Activated naive CD4-positive, alpha-beta T cell treated with anti-CD3 and anti-CD28 coated beads, Interleukin-2, amount 50 U/mL, for 24 hours (primary cell): Measurements from ENCODE around the gene BPGM.
"Not testable (repeated sequence)": the region's sequence is repeated elsewhere in the genome, so short reads cannot be mapped to it uniquely, and the experiment has no call there.

Source experiments
- H3K27ac Mint-ChIP-seq: one replicate; pipeline ENCODE4 v1.8.0; 2021; ENCODE audit warnings: mild to moderate bottlenecking, mixed read lengths
- H3K27me3 Mint-ChIP-seq: one replicate; pipeline ENCODE4 v1.8.0; 2021; ENCODE audit warnings: mixed read lengths
- H3K36me3 Mint-ChIP-seq: one replicate; pipeline ENCODE4 v1.8.0; 2021; ENCODE audit warnings: mixed read lengths
- H3K4me1 Mint-ChIP-seq: one replicate; pipeline ENCODE4 v1.8.0; 2021; ENCODE audit warnings: mixed read lengths
- H3K4me3 Mint-ChIP-seq: one replicate; pipeline ENCODE4 v1.8.0; 2021; ENCODE audit warnings: mild to moderate bottlenecking, mixed read lengths
- H3K9me3 Mint-ChIP-seq: one replicate; pipeline ENCODE4 v1.8.0; 2021; ENCODE audit warnings: mixed read lengths

The BPGM gene

DNA sequence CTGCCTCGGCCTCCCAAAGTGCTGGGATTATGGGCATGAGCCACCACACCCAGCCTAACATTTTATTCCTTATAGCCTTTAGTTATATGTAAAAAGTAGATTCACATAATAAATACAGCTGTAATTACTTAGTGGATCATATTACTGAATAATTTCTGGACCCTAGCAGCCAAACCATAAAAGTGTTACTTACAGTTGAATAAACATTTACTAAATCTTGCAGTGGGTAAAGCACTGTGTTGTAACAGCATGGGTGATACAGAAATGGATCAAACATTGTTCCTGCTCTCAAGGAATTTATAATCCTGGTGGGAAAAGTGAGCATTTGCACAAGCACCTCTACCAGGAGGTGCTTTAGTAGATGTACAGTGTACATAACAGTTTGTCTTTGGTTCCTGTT lies 25.0 kb downstream of the BPGM start:
- Mint-ChIP-seq H3K4me3 (no peak overlapping the region), H3K4me1 (peaks cover 76% of the 10 kb centered on the region), H3K9me3 (no peaks in the 10 kb centered on the region), H3K27me3 (no peaks in the 10 kb centered on the region), H3K27ac (peak overlapping the region; percentile 57), H3K36me3 (peaks cover 12% of the 10 kb centered on the region)

DNA sequence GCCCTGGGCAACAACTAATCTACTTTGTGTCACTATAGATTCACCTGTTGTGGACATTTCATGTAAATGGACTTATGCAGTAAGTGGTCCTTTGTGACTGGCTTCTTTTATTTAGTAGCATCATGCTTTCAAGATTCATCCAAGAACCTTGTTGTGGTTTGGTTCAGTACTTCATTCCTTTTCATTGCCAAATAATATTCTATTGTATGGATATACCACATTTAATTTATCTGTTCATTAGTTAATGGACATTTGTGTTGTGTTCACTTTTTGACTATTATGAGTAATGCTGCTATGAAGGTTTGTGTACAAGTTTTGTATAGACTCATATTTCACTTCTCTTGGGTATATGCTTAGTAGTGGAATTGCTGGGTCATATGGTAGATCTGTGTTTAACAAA lies 27.8 kb downstream of the BPGM start:
- Mint-ChIP-seq H3K27me3 (no peaks in the 10 kb centered on the region), H3K36me3 (peaks cover 15% of the 10 kb centered on the region), H3K27ac (no peak overlapping the region), H3K4me3 (no peak overlapping the region), H3K9me3 (no peaks in the 10 kb centered on the region), H3K4me1 (peaks cover 72% of the 10 kb centered on the region)

GRCh38 chr7:134676743-134677142 lies 30.1 kb downstream of the BPGM start:
- Mint-ChIP-seq H3K36me3 (peaks cover 20% of the 10 kb centered on the region), H3K4me3 (no peak overlapping the region), H3K27ac (peak overlapping the region; percentile 80), H3K9me3 (no peaks in the 10 kb centered on the region), H3K27me3 (no peaks in the 10 kb centered on the region), H3K4me1 (peaks cover 54% of the 10 kb centered on the region)

- H3K9me3 Mint-ChIP-seq, result no peaks in the 10 kb centered on the region
- H3K36me3 Mint-ChIP-seq, result peaks cover 20% of the 10 kb centered on the region
- H3K4me3 Mint-ChIP-seq, result no peak overlapping the region
- peaks cover 44% of the 10 kb centered on the region for H3K4me1 Mint-ChIP-seq
- H3K27ac Mint-ChIP-seq, result peak overlapping the region; percentile 81
- H3K27me3 Mint-ChIP-seq, result no peaks in the 10 kb centered on the region
These were observed 31.5 kb downstream of the BPGM start for GRCh38 chr7:134678115-134678514.

- H3K9me3 Mint-ChIP-seq, result no peaks in the 10 kb centered on the region
- no peak overlapping the region for H3K4me3 Mint-ChIP-seq
- peak overlapping the region; percentile 94 for H3K27ac Mint-ChIP-seq
- H3K36me3 Mint-ChIP-seq, result peaks cover 16% of the 10 kb centered on the region
- peaks cover 44% of the 10 kb centered on the region for H3K4me1 Mint-ChIP-seq
- no peaks in the 10 kb centered on the region for H3K27me3 Mint-ChIP-seq
These were observed 32.4 kb downstream of the BPGM start for GRCh38 chr7:134679006-134679405.

DNA sequence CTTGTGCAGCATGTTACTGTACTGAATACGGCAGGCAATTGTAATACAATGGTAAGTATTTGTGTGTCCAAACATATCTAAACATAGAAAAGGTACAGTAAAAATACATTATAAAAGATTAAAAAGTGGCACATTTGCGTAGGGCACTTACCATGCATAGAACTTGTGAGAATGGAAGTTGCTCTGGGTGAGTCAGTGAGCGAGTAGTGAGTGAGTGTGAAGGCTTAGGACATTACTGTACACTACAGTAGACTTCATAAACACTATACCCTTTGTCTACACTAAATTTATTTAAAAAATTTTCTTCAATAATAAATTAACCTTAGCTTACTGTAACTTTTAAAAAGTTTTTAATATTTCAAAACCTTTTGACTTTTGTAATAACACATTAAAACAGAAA lies 37.5 kb downstream of the BPGM start:
- Mint-ChIP-seq H3K4me1 (no peaks in the 10 kb centered on the region), H3K27me3 (no peaks in the 10 kb centered on the region), H3K9me3 (no peaks in the 10 kb centered on the region), H3K27ac (no peak overlapping the region), H3K36me3 (peaks cover 7% of the 10 kb centered on the region), H3K4me3 (no peak overlapping the region)

DNA sequence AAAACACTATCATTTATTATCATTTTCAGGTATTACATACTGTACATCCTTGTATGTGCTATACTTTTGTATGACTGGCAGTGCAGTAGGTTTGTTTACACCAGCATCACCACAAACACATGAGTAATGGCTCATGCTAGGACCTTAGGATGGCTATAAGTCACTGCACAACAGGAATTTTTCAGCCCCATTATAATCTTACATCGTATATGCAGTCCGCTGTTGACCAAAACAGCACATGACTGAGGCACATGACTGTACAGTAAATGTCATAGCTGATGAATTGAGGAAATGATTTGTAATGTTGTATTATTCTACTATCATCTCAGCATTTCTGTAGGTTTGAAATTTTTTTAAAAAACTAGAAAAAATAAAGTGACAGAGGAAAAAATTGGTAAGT lies 38.6 kb downstream of the BPGM start:
- Mint-ChIP-seq H3K9me3 (no peaks in the 10 kb centered on the region), H3K4me3 (no peak overlapping the region), H3K27me3 (no peaks in the 10 kb centered on the region), H3K4me1 (peaks cover 4% of the 10 kb centered on the region), H3K36me3 (peaks cover 7% of the 10 kb centered on the region), H3K27ac (no peak overlapping the region)

DNA sequence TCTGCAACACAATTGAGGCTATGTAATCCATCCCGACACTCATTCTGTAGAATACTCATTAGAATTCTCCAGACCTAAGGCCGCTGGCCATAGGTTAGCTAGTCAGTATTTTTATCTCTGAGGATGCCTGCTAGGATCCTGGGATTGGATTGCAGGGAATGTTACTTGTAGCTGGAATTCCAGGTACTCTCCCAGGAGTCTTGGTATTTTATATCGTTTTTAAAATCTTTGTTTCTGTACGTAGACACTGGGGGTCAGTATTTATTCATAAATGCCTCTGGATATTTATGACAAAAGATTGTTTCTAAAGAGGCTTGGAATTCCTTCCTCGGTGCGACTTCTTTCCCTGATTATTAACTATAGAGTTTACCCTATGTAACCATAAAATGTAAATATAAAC lies 40.1 kb downstream of the BPGM start:
- H3K9me3 Mint-ChIP-seq, result no peaks in the 10 kb centered on the region
- peaks cover 2% of the 10 kb centered on the region for H3K36me3 Mint-ChIP-seq
- H3K4me1 Mint-ChIP-seq, result peaks cover 9% of the 10 kb centered on the region
- H3K4me3 Mint-ChIP-seq, result no peak overlapping the region
- no peaks in the 10 kb centered on the region for H3K27me3 Mint-ChIP-seq
- no peak overlapping the region for H3K27ac Mint-ChIP-seq

- not testable (repeated sequence) for H3K27ac Mint-ChIP-seq, H3K9me3 Mint-ChIP-seq, H3K4me3 Mint-ChIP-seq, H3K27me3 Mint-ChIP-seq, H3K36me3 Mint-ChIP-seq
- peaks cover 19% of the 10 kb centered on the region for H3K4me1 Mint-ChIP-seq
These were observed 42.9 kb downstream of the BPGM start for GRCh38 chr7:134689550-134689949.

DNA sequence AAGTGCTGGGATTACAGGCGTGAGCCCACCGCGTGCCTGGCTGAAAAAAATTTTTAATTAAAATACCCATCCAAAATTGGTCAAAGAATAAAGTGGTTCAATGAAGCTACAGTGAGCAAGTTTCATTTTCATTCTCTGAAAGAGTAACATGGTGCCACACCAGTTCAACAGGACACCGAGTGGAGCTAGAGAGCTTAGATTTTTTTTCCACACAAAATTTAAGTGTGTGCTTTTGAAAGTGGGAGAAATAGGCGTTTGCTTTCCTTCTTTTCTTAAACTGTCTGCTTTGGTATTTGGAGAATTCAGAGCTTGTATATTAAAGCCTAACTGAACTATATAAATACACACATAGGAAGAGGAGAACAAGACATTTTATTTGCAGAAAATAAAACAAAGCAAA lies 43.4 kb downstream of the BPGM start:
- no peaks in the 10 kb centered on the region for H3K36me3 Mint-ChIP-seq
- peaks cover 19% of the 10 kb centered on the region for H3K4me1 Mint-ChIP-seq
- H3K27me3 Mint-ChIP-seq, result no peaks in the 10 kb centered on the region
- no peak overlapping the region for H3K4me3 Mint-ChIP-seq
- H3K27ac Mint-ChIP-seq, result no peak overlapping the region
- H3K9me3 Mint-ChIP-seq, result no peaks in the 10 kb centered on the region

- Mint-ChIP-seq H3K27ac (no peak overlapping the region), H3K36me3 (no peaks in the 10 kb centered on the region), H3K9me3 (no peaks in the 10 kb centered on the region), H3K4me1 (peaks cover 19% of the 10 kb centered on the region), H3K4me3 (no peak overlapping the region), H3K27me3 (no peaks in the 10 kb centered on the region)
These were observed 44.2 kb downstream of the BPGM start for GRCh38 chr7:134690614-134691504.

GRCh38 chr7:134691546-134692343 lies 45.1 kb downstream of the BPGM start:
- no peak overlapping the region for H3K4me3 Mint-ChIP-seq
- H3K27ac Mint-ChIP-seq, result no peak overlapping the region
- no peaks in the 10 kb centered on the region for H3K9me3 Mint-ChIP-seq
- H3K36me3 Mint-ChIP-seq, result no peaks in the 10 kb centered on the region
- H3K27me3 Mint-ChIP-seq, result no peaks in the 10 kb centered on the region
- H3K4me1 Mint-ChIP-seq, result peaks cover 19% of the 10 kb centered on the region

- H3K27ac Mint-ChIP-seq, result no peak overlapping the region
- no peak overlapping the region for H3K4me3 Mint-ChIP-seq
- H3K9me3 Mint-ChIP-seq, result no peaks in the 10 kb centered on the region
- no peaks in the 10 kb centered on the region for H3K27me3 Mint-ChIP-seq
- H3K36me3 Mint-ChIP-seq, result no peaks in the 10 kb centered on the region
- peaks cover 19% of the 10 kb centered on the region for H3K4me1 Mint-ChIP-seq
These were observed 45.7 kb downstream of the BPGM start for GRCh38 chr7:134692344-134692705.

GRCh38 chr7:134693256-134693655 lies 46.6 kb downstream of the BPGM start:
- H3K27me3 Mint-ChIP-seq, result no peaks in the 10 kb centered on the region
- no peaks in the 10 kb centered on the region for H3K9me3 Mint-ChIP-seq
- H3K36me3 Mint-ChIP-seq, result no peaks in the 10 kb centered on the region
- no peak overlapping the region for H3K27ac Mint-ChIP-seq
- no peak overlapping the region for H3K4me3 Mint-ChIP-seq
- H3K4me1 Mint-ChIP-seq, result peaks cover 19% of the 10 kb centered on the region

DNA sequence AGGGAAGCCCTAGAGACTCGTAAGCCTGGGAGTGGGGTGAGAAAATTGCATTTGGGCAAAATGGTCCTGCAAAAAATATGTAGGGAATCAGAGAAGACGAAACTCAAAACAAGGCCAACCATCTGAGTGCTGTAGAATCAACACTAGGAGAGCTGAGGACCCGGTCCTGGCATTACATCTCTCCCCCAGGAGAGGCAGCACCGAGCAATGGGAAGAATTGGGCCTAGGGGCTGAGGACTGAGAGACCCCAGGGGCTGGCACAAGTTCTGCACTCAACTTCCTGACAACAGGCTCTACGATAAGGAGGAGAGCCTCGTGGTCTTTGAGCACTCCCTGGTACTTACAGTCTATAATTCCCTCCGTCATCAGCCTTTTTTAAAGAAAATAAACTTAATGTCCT lies 47.6 kb downstream of the BPGM start:
- Mint-ChIP-seq H3K27ac (peak overlapping the region; percentile 41), H3K36me3 (no peaks in the 10 kb centered on the region), H3K9me3 (no peaks in the 10 kb centered on the region), H3K4me3 (no peak overlapping the region), H3K4me1 (peaks cover 19% of the 10 kb centered on the region), H3K27me3 (no peaks in the 10 kb centered on the region)

DNA sequence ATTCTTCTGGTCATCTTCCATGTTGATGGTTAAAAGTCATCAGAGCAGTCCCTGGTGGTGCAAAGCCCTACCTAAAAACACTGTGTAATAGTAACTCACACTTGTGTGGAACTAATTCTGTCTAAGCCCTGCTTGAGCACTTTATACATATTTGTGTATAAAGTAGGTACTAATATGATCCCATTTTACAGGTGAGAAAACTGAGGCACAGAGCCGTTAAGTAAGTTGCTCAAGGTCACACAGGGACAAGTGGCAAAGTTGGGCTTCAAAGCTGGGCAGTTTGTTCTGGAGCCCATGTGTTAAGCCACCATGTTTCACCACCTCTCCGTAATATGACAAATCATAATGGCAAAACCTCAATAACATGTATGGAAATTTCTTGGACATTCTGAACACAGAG lies 48.1 kb downstream of the BPGM start:
- no peaks in the 10 kb centered on the region for H3K27me3 Mint-ChIP-seq
- no peaks in the 10 kb centered on the region for H3K36me3 Mint-ChIP-seq
- H3K4me1 Mint-ChIP-seq, result peaks cover 19% of the 10 kb centered on the region
- no peaks in the 10 kb centered on the region for H3K9me3 Mint-ChIP-seq
- H3K27ac Mint-ChIP-seq, result no peak overlapping the region
- no peak overlapping the region for H3K4me3 Mint-ChIP-seq
